ENCODE measurements around the gene GTPBP2.
A peak's percentile ranks its signal among the peaks of the same experiment; 100 is the strongest.
"Not testable (repeated sequence)": the region's sequence is repeated elsewhere in the genome, so short reads cannot be mapped to it uniquely, and the experiment has no call there.

GTPBP2 gene

GRCh38 chr6:43624786-43625288 is 4.2 kb downstream of the GTPBP2 start:
- DNase-seq (ENCODE audit: low read depth) = no peak

- no peak for DNase-seq (ENCODE audit: low read depth)
Observed at GRCh38 chr6:43623880-43624785, 4.9 kb downstream of the GTPBP2 start.

- DNase-seq (ENCODE audit: low read depth) = no peak
Observed at GRCh38 chr6:43622541-43622940, 6.5 kb downstream of the GTPBP2 start.

- DNase-seq (ENCODE audit: low read depth) = no peak
Observed at GRCh38 chr6:43621836-43622180, 7.3 kb downstream of the GTPBP2 start.

GRCh38 chr6:43621078-43621835 is 7.8 kb downstream of the GTPBP2 start:
- no peak for DNase-seq (ENCODE audit: low read depth)

- no peak for DNase-seq (ENCODE audit: low read depth)
Observed at GRCh38 chr6:43616725-43617472, 12.2 kb downstream of the GTPBP2 start.

- DNase-seq (ENCODE audit: low read depth) = no peak
Observed at GRCh38 chr6:43614396-43614730, 14.7 kb downstream of the GTPBP2 start.

- DNase-seq (ENCODE audit: low read depth) = no peak
Observed at GRCh38 chr6:43613721-43614395, 15.2 kb downstream of the GTPBP2 start.

- no peak for DNase-seq (ENCODE audit: low read depth)
Observed at GRCh38 chr6:43610431-43610830, 18.6 kb downstream of the GTPBP2 start.

- no peak for DNase-seq (ENCODE audit: low read depth)
Observed at GRCh38 chr6:43609402-43609801, 19.7 kb downstream of the GTPBP2 start.

- DNase-seq (ENCODE audit: low read depth) = no peak
Observed at GRCh38 chr6:43608807-43609206, 20.3 kb downstream of the GTPBP2 start.

- DNase-seq (ENCODE audit: low read depth) = peak; percentile 32
Observed at GRCh38 chr6:43608310-43608763, 20.7 kb downstream of the GTPBP2 start.

- DNase-seq (ENCODE audit: low read depth) = no peak
Observed at GRCh38 chr6:43606019-43606418, 23.0 kb downstream of the GTPBP2 start.

GRCh38 chr6:43604174-43604573 is 24.9 kb downstream of the GTPBP2 start:
- no peak for DNase-seq (ENCODE audit: low read depth)

- no peak for DNase-seq (ENCODE audit: low read depth)
Observed at GRCh38 chr6:43600595-43600994, 28.5 kb downstream of the GTPBP2 start.

- no peak for DNase-seq (ENCODE audit: low read depth)
Observed at GRCh38 chr6:43593938-43594337, 35.1 kb downstream of the GTPBP2 start.

GRCh38 chr6:43589564-43589963 is 39.5 kb downstream of the GTPBP2 start:
- not testable (repeated sequence) for DNase-seq (ENCODE audit: low read depth)

- no peak for DNase-seq (ENCODE audit: low read depth)
Observed at GRCh38 chr6:43588194-43588593, 40.9 kb downstream of the GTPBP2 start.

GRCh38 chr6:43584892-43585570 is 44.0 kb downstream of the GTPBP2 start:
- DNase-seq (ENCODE audit: low read depth) = no peak

GRCh38 chr6:43582911-43583310 is 46.2 kb downstream of the GTPBP2 start:
- no peak for DNase-seq (ENCODE audit: low read depth)

- no peak for DNase-seq (ENCODE audit: low read depth)
Observed at GRCh38 chr6:43579171-43579570, 49.9 kb downstream of the GTPBP2 start.

Data from stimulated activated CD8-positive, alpha-beta memory T cell treated with anti-CD3 and anti-CD28 coated beads, Interleukin-4, amount 100 ng/mL, for 24 hours (primary cell).